ENCODE data around the gene SWI5.

GRCh38 chr9:128282500-128282899 lies 6.4 kb downstream of the SWI5 start:
- TF ChIP-seq, protein P1, sequence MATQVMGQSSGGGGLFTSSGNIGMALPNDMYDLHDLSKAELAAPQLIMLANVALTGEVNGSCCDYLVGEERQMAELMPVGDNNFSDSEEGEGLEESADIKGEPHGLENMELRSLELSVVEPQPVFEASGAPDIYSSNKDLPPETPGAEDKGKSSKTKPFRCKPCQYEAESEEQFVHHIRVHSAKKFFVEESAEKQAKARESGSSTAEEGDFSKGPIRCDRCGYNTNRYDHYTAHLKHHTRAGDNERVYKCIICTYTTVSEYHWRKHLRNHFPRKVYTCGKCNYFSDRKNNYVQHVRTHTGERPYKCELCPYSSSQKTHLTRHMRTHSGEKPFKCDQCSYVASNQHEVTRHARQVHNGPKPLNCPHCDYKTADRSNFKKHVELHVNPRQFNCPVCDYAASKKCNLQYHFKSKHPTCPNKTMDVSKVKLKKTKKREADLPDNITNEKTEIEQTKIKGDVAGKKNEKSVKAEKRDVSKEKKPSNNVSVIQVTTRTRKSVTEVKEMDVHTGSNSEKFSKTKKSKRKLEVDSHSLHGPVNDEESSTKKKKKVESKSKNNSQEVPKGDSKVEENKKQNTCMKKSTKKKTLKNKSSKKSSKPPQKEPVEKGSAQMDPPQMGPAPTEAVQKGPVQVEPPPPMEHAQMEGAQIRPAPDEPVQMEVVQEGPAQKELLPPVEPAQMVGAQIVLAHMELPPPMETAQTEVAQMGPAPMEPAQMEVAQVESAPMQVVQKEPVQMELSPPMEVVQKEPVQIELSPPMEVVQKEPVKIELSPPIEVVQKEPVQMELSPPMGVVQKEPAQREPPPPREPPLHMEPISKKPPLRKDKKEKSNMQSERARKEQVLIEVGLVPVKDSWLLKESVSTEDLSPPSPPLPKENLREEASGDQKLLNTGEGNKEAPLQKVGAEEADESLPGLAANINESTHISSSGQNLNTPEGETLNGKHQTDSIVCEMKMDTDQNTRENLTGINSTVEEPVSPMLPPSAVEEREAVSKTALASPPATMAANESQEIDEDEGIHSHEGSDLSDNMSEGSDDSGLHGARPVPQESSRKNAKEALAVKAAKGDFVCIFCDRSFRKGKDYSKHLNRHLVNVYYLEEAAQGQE (IDR thresholded peaks at IDR 0.05; ENCODE audit: low read depth): no peak
- TF ChIP-seq, protein P2, sequence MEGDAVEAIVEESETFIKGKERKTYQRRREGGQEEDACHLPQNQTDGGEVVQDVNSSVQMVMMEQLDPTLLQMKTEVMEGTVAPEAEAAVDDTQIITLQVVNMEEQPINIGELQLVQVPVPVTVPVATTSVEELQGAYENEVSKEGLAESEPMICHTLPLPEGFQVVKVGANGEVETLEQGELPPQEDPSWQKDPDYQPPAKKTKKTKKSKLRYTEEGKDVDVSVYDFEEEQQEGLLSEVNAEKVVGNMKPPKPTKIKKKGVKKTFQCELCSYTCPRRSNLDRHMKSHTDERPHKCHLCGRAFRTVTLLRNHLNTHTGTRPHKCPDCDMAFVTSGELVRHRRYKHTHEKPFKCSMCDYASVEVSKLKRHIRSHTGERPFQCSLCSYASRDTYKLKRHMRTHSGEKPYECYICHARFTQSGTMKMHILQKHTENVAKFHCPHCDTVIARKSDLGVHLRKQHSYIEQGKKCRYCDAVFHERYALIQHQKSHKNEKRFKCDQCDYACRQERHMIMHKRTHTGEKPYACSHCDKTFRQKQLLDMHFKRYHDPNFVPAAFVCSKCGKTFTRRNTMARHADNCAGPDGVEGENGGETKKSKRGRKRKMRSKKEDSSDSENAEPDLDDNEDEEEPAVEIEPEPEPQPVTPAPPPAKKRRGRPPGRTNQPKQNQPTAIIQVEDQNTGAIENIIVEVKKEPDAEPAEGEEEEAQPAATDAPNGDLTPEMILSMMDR (IDR thresholded peaks at IDR 0.05 in 2 of 3, conservative IDR thresholded peaks at IDR 0.05 in 1 of 3; ENCODE audit: borderline replicate concordance in 1 of 3, insufficient read depth in 1 of 3, low read depth in 2 of 3, low read length in 2 of 3): no peak
- TF ChIP-seq POLR2AphosphoS5 (IDR thresholded peaks at IDR 0.05; ENCODE audit: low read depth, low read length): no peak
- no peak for TF ChIP-seq ELF1 (IDR thresholded peaks at IDR 0.05; ENCODE audit: borderline replicate concordance, low read depth)
- no peak for TF ChIP-seq MAX (IDR thresholded peaks at IDR 0.05)
- TF ChIP-seq POLR2A (IDR thresholded peaks at IDR 0.05; ENCODE audit: borderline replicate concordance, extremely low read depth, insufficient read depth, insufficient read length): no peak
- TF ChIP-seq ZNF274 (IDR thresholded peaks at IDR 0.05; ENCODE audit: low read depth, low read length): no peak
- no peak for TF ChIP-seq EZH2 (IDR thresholded peaks at IDR 0.05)
- no peak for TF ChIP-seq CEBPB (IDR thresholded peaks at IDR 0.05; ENCODE audit: low read depth)
- no peak for TF ChIP-seq JUND (IDR thresholded peaks at IDR 0.05)
- TF ChIP-seq SIN3A (IDR thresholded peaks at IDR 0.05; ENCODE audit: low read depth): no peak

Data from HCT116 (cell line).